Measurements from ENCODE around the gene RAB7B.
A peak's percentile ranks its signal among the peaks of the same experiment; 100 is the strongest.

DNA sequence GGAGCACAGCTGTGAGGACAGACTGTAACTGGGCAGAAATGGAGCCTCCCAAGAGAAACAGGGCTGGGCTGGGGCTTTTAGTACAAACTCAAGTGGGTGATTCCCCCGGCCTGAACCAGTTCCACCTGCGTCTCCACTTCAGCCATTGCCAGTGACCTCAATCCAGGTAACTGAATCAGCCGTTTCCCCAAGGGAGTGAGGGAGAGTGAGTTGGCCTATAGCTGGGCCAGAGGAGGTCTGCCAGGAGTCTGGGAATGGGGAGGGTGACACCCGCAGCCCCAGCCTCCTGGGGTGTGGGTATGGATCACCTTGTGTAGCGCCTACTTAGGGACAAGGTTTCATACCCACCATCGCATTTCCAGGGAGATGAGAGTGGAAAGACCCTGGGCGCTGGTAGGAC is 68.4 kb downstream of the RAB7B start:
- TF ChIP-seq, protein P1, sequence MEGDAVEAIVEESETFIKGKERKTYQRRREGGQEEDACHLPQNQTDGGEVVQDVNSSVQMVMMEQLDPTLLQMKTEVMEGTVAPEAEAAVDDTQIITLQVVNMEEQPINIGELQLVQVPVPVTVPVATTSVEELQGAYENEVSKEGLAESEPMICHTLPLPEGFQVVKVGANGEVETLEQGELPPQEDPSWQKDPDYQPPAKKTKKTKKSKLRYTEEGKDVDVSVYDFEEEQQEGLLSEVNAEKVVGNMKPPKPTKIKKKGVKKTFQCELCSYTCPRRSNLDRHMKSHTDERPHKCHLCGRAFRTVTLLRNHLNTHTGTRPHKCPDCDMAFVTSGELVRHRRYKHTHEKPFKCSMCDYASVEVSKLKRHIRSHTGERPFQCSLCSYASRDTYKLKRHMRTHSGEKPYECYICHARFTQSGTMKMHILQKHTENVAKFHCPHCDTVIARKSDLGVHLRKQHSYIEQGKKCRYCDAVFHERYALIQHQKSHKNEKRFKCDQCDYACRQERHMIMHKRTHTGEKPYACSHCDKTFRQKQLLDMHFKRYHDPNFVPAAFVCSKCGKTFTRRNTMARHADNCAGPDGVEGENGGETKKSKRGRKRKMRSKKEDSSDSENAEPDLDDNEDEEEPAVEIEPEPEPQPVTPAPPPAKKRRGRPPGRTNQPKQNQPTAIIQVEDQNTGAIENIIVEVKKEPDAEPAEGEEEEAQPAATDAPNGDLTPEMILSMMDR (IDR thresholded peaks at IDR 0.05) = no peak
- peak in 1 of 2 donors; percentile 46 for TF ChIP-seq POLR2A (IDR thresholded peaks at IDR 0.05)
